GM12865 (cell line): ENCODE data around the gene ABCG2.

Experiments used
- DNase-seq: peaks from one replicate; pipeline ENCODE4 v3.0.0; 2010; ENCODE audit warnings: low read depth
- H3K4me3 ChIP-seq: 2 replicates; pipeline ENCODE4 v1.5.1; 2011; ENCODE audit warnings: mild to moderate bottlenecking, low read depth, low read length, control low read depth
- TF ChIP-seq, protein P1 (sequence below): IDR thresholded peaks from 2 replicates; pipeline ENCODE4 v1.5.1; 2011; ENCODE audit warnings: low read length, control low read depth, low read depth, inconsistent platforms; ENCODE audit not compliant: insufficient read depth; ENCODE audit errors: missing control alignments

Gene ABCG2

DNA sequence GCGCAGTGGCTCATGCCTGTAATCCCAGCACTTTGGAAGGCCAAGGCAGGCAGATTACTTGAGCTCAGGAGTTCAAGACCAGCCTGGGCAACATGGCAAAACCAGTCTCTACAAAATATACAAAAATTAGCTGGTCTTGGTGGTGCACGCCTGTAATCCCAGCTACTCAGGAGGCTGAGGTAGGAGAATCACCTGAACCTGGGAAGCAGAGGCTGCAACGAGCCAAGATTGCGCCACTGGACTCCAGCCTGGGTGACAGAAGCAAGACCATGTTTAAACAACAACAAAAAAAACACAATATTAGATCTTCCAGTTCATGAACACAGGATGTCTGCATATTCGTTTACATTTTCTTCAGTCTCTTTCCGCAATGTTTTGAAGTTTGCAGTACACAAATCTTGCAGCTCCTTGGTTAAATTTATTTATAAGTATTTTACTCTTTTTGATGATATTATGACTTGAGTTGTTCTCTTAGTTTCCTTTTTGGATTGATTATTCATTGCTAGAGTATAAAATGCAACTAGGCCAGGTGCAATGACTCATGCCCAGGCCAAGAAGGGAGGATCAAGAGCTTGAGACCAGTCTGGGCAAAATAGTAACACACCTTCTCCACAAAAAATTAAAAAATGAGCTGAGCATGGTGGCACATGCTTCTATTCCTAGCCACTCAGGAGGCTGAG lies 30.4 kb upstream of the ABCG2 start:
- TF ChIP-seq, protein P1, sequence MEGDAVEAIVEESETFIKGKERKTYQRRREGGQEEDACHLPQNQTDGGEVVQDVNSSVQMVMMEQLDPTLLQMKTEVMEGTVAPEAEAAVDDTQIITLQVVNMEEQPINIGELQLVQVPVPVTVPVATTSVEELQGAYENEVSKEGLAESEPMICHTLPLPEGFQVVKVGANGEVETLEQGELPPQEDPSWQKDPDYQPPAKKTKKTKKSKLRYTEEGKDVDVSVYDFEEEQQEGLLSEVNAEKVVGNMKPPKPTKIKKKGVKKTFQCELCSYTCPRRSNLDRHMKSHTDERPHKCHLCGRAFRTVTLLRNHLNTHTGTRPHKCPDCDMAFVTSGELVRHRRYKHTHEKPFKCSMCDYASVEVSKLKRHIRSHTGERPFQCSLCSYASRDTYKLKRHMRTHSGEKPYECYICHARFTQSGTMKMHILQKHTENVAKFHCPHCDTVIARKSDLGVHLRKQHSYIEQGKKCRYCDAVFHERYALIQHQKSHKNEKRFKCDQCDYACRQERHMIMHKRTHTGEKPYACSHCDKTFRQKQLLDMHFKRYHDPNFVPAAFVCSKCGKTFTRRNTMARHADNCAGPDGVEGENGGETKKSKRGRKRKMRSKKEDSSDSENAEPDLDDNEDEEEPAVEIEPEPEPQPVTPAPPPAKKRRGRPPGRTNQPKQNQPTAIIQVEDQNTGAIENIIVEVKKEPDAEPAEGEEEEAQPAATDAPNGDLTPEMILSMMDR: no peak
- DNase-seq: no peak
- no peak overlapping the region for H3K4me3 ChIP-seq

DNA sequence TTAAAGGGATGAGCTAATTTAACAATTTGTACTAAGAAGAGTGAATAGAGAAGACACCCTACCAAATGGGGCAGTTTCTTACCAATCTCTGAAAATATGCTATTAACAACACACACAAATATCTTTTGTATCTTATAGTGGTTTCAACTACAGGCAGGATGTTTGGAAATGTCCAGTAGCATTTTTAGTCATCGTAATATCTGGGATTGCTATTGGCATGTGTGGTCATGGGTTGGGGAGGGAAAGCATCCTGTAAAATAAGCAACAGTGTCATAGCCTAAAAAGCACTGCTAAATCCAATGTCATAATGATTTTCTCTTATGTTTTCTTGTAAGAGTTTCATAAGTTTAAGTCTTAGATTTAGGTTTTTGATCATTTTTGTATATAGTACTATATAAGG lies 29.3 kb upstream of the ABCG2 start:
- TF ChIP-seq, protein P1: no peak
- no peak overlapping the region for H3K4me3 ChIP-seq
- DNase-seq: no peak

DNA sequence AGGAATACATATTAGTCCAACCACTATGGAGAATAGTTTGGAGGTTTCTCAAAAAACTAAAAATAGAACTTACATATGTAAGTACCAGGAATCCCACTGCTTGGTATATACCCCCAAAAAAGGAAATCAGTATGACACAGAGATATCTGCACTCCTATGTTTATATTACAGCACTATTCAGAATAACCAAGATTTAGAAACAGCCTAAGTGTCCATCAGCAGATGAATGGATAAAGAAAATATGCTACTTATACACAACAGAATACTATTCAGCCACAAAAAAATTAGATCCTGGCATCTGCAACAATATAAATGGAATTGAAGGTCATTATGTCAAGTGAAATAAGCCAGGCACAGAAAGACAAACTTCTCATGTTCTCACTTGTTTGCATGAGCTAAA lies 27.5 kb upstream of the ABCG2 start:
- H3K4me3 ChIP-seq: no peak overlapping the region
- no peak for DNase-seq
- TF ChIP-seq, protein P1: no peak

DNA sequence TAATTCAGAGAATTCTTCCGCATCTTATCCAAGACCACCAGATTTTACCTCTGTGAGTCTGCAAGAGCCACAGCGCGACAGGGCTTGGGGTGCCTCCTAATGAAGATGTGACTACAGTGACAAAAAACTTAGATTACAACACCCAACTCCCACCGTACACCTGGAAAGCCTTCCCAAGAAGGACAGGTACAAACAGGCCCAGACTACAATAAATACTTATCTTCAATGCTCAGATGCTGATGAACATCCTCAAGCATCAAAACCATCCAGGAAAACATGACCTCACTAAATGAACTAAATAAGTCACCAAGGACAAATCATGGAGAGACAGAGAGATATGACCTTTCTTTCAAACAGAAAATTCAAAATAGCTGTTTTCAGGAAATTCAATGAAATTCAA lies 20.8 kb upstream of the ABCG2 start:
- TF ChIP-seq, protein P1: no peak
- DNase-seq: no peak
- H3K4me3 ChIP-seq: no peak overlapping the region

DNA sequence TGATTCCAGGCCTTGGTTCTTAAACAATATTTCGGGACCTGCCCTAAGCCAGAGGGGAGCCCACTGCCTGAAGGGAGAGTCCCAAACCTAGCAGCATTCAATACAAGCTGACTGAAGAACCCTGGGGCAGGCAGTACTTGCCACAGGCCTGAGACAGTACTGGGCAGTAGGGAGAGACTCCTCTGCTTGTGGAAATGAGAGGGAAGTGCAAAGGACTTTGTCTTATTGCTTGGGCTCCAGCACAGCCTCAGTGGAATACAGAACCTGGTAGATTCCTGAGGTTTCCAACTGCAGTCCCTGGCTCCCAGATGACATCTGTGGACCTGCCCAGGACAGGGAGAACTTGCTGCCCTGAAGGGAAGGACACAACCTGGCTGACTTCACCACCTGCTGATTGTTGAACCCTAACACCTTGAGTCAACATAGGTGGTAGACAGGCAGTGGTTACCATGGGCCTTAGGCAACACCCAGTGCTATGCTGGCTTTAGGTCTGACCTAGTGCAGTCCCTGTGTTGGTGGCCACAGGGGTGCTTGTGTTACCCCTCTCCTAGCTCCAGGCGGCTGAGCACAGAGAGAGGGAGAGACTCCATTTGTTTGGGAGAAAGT lies 20.3 kb upstream of the ABCG2 start:
- TF ChIP-seq, protein P1: no peak
- H3K4me3 ChIP-seq: no peak overlapping the region
- no peak for DNase-seq

DNA sequence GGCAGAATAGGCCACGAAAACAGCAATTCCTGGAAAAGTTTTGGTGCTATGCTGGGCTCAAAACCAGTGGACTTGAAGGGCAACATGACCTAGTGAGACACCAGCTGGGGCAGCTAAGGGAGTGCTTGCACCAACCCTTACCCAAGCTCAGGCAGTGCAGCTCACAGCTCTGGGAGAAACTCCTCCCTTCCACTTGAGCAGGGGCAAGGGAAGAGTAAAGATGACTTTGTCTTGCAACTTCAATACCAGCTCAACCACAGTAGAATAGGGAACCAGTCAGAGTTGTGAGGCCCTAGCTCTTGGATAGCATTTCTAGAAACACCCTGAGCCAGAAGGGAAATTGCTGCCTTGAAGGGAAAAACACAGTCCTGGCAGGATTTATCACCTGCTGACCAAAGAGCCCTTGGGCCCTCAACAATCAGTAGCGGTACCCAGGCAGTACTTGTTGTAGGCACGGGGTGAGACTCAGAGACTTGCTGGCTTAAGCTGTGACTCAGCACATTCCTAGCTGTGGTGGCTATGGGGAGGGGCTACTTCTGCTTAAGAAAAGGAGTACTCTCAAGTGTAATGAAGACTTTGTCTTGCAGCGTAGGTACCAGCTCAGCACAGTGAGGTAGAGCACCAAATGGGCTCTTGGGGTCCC lies 19.7 kb upstream of the ABCG2 start:
- peak; percentile 21 for DNase-seq
- no peak overlapping the region for H3K4me3 ChIP-seq
- TF ChIP-seq, protein P1: no peak

DNA sequence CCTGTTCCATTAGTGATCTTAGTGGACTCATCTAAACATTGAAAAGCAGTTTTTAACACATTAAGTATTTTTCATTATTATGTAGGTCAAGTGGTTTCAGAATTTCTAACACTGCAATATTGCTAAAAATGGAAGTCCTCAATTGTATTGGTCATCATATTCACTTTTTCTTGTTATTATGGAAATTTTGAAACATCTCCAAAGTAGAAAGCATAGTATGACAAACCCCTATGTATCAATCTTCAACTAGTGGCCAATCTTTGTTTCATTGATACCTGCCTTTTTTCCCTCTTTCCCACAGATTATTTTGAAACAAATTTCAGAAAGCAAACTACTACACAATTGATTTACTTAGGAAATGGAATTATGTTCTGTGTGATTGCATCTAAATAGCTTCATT lies 14.5 kb upstream of the ABCG2 start:
- no peak overlapping the region for H3K4me3 ChIP-seq
- TF ChIP-seq, protein P1: no peak
- DNase-seq: no peak
